ENCODE results near the gene CEP128. TPM values are rescaled to one million over a fixed set of nuclear protein-coding genes. Genes with fewer than 3 reads are reported as not detected.

Gene CEP128
- total and polyA plus RNA-seq, 2 experiments from 2014 or later: 7.6 to 17.6 TPM

DNA sequence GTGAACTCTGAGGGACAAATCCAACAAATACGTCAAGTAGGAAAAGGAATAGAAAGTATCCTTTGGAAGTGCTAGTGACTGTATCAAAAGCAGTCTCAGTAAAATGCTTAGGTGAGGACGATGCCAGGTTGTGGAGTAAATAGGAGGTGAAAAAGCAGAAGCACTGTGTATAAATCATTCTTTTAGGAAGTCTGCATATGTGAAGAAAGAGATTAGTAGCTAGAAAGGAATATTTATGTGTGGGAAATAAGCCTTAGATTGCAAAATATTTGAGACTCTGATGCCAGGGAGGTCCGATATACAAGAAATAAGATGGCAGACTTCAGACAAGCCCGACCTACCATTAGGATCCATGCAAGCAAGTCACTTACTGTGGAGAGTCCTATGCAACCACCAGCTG lies 7.9 kb downstream of the CEP128 start:
- no peaks in the 10 kb centered on the region for H3F3A ChIP-seq (replicated peaks; ENCODE audit: low read depth)
- H3K4me1 ChIP-seq (ENCODE audit: insufficient read depth): no peaks in the 10 kb centered on the region
- H3K4me3 ChIP-seq: no peak overlapping the region
- H3K27ac ChIP-seq (ENCODE audit: low read depth): no peak overlapping the region
- Mint-ChIP-seq H3K4me1 (no peaks in the 10 kb centered on the region; the same call in 1 of the 3 replicates), H3K4me3 (no peak overlapping the region), H3K27me3 (ENCODE audit: insufficient read depth, low read depth, poor library complexity) (no peaks in the 10 kb centered on the region), H3K36me3 (ENCODE audit: low read depth) (no peaks in the 10 kb centered on the region; the same call in 2 of the 3 replicates), H3K9me3 (no peaks in the 10 kb centered on the region), H3K27ac (no peak overlapping the region)
- no peak for TF ChIP-seq NANOG (IDR thresholded peaks at IDR 0.05; ENCODE audit: borderline replicate concordance)
- no peak for DNase-seq (ENCODE audit: low spot score)
- H2AFZ ChIP-seq: no peak overlapping the region
- ATAC-seq: no peak
- no peaks in the 10 kb centered on the region for H3K36me3 ChIP-seq (ENCODE audit: insufficient read depth)
- H3K9me2 ChIP-seq (ENCODE audit: insufficient read depth): no peaks in the 10 kb centered on the region
- no peak overlapping the region for H3K4me2 ChIP-seq
- peaks cover 14% of the 10 kb centered on the region for H3K79me2 ChIP-seq (replicated peaks; ENCODE audit: insufficient read depth)
- H4K20me1 ChIP-seq (replicated peaks; ENCODE audit: insufficient read depth): no peaks in the 10 kb centered on the region; the same call in 1 of the 2 replicates
- H3K27me3 ChIP-seq (ENCODE audit: insufficient read depth): no peaks in the 10 kb centered on the region

DNA sequence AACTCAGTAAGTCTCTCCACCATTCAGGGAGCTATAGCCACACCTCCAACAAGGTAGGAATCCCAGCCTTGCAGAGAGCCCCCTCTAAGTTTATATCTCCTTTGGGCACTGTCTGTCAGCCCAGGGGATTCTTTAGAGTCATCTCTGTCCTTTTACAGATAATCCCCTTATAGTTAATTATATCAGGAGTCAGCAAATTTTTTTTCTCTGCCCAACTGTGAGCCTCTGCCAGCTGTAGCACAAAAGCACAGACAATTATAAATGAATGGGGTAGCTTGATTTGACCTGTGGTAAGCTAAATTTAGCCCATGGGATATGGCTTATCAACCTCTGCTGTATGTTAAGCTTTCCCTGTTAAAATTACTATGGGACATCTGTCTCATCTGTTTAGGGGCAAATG lies 8.3 kb downstream of the CEP128 start:
- H3F3A ChIP-seq (replicated peaks; ENCODE audit: low read depth): no peaks in the 10 kb centered on the region
- no peak for DNase-seq (ENCODE audit: low spot score)
- H3K27ac ChIP-seq (ENCODE audit: low read depth): no peak overlapping the region
- Mint-ChIP-seq H3K27me3 (ENCODE audit: insufficient read depth, low read depth, poor library complexity) (no peaks in the 10 kb centered on the region), H3K36me3 (ENCODE audit: low read depth) (no peaks in the 10 kb centered on the region; the same call in 2 of the 3 replicates), H3K4me1 (no peaks in the 10 kb centered on the region; the same call in 1 of the 3 replicates), H3K9me3 (no peaks in the 10 kb centered on the region), H3K27ac (no peak overlapping the region), H3K4me3 (no peak overlapping the region)
- no peaks in the 10 kb centered on the region for H3K36me3 ChIP-seq (ENCODE audit: insufficient read depth)
- H3K27me3 ChIP-seq (ENCODE audit: insufficient read depth): no peaks in the 10 kb centered on the region
- no peak overlapping the region for H2AFZ ChIP-seq
- no peaks in the 10 kb centered on the region for H3K9me2 ChIP-seq (ENCODE audit: insufficient read depth)
- H3K4me1 ChIP-seq (ENCODE audit: insufficient read depth): no peaks in the 10 kb centered on the region
- H3K79me2 ChIP-seq (replicated peaks; ENCODE audit: insufficient read depth): peaks cover 18% of the 10 kb centered on the region
- no peak for ATAC-seq
- H4K20me1 ChIP-seq (replicated peaks; ENCODE audit: insufficient read depth): no peaks in the 10 kb centered on the region; the same call in 1 of the 2 replicates
- no peak overlapping the region for H3K4me2 ChIP-seq
- H3K4me3 ChIP-seq: no peak overlapping the region
- TF ChIP-seq ZNF331 (CRISPR knock-in tag; IDR thresholded peaks at IDR 0.05; ENCODE audit: low read depth): no peak
- TF ChIP-seq, protein P1, sequence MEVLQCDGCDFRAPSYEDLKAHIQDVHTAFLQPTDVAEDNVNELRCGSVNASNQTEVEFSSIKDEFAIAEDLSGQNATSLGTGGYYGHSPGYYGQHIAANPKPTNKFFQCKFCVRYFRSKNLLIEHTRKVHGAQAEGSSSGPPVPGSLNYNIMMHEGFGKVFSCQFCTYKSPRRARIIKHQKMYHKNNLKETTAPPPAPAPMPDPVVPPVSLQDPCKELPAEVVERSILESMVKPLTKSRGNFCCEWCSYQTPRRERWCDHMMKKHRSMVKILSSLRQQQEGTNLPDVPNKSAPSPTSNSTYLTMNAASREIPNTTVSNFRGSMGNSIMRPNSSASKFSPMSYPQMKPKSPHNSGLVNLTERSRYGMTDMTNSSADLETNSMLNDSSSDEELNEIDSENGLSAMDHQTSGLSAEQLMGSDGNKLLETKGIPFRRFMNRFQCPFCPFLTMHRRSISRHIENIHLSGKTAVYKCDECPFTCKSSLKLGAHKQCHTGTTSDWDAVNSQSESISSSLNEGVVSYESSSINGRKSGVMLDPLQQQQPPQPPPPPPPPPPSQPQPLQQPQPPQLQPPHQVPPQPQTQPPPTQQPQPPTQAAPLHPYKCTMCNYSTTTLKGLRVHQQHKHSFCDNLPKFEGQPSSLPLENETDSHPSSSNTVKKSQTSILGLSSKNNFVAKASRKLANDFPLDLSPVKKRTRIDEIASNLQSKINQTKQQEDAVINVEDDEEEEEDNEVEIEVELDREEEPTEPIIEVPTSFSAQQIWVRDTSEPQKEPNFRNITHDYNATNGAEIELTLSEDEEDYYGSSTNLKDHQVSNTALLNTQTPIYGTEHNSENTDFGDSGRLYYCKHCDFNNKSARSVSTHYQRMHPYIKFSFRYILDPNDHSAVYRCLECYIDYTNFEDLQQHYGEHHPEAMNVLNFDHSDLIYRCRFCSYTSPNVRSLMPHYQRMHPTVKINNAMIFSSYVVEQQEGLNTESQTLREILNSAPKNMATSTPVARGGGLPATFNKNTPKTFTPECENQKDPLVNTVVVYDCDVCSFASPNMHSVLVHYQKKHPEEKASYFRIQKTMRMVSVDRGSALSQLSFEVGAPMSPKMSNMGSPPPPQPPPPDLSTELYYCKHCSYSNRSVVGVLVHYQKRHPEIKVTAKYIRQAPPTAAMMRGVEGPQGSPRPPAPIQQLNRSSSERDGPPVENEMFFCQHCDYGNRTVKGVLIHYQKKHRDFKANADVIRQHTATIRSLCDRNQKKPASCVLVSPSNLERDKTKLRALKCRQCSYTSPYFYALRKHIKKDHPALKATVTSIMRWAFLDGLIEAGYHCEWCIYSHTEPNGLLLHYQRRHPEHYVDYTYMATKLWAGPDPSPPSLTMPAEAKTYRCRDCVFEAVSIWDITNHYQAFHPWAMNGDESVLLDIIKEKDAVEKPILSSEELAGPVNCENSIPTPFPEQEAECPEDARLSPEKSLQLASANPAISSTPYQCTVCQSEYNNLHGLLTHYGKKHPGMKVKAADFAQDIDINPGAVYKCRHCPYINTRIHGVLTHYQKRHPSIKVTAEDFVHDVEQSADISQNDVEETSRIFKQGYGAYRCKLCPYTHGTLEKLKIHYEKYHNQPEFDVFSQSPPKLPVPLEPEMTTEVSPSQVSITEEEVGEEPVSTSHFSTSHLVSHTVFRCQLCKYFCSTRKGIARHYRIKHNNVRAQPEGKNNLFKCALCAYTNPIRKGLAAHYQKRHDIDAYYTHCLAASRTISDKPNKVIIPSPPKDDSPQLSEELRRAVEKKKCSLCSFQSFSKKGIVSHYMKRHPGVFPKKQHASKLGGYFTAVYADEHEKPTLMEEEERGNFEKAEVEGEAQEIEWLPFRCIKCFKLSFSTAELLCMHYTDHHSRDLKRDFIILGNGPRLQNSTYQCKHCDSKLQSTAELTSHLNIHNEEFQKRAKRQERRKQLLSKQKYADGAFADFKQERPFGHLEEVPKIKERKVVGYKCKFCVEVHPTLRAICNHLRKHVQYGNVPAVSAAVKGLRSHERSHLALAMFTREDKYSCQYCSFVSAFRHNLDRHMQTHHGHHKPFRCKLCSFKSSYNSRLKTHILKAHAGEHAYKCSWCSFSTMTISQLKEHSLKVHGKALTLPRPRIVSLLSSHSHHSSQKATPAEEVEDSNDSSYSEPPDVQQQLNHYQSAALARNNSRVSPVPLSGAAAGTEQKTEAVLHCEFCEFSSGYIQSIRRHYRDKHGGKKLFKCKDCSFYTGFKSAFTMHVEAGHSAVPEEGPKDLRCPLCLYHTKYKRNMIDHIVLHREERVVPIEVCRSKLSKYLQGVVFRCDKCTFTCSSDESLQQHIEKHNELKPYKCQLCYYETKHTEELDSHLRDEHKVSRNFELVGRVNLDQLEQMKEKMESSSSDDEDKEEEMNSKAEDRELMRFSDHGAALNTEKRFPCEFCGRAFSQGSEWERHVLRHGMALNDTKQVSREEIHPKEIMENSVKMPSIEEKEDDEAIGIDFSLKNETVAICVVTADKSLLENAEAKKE (CRISPR knock-in tag; IDR thresholded peaks at IDR 0.05): no peak
- TF ChIP-seq NANOG (IDR thresholded peaks at IDR 0.05; ENCODE audit: borderline replicate concordance): no peak
- TF ChIP-seq, protein P2, sequence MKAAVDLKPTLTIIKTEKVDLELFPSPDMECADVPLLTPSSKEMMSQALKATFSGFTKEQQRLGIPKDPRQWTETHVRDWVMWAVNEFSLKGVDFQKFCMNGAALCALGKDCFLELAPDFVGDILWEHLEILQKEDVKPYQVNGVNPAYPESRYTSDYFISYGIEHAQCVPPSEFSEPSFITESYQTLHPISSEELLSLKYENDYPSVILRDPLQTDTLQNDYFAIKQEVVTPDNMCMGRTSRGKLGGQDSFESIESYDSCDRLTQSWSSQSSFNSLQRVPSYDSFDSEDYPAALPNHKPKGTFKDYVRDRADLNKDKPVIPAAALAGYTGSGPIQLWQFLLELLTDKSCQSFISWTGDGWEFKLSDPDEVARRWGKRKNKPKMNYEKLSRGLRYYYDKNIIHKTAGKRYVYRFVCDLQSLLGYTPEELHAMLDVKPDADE (IDR thresholded peaks at IDR 0.05): no peak
- no peak for TF ChIP-seq EZH2phosphoT487 (IDR thresholded peaks at IDR 0.05; ENCODE audit: unreplicated experiment)
- no peak for TF ChIP-seq STAT1 (IDR thresholded peaks at IDR 0.05; ENCODE audit: unreplicated experiment)
- TF ChIP-seq, protein P3, sequence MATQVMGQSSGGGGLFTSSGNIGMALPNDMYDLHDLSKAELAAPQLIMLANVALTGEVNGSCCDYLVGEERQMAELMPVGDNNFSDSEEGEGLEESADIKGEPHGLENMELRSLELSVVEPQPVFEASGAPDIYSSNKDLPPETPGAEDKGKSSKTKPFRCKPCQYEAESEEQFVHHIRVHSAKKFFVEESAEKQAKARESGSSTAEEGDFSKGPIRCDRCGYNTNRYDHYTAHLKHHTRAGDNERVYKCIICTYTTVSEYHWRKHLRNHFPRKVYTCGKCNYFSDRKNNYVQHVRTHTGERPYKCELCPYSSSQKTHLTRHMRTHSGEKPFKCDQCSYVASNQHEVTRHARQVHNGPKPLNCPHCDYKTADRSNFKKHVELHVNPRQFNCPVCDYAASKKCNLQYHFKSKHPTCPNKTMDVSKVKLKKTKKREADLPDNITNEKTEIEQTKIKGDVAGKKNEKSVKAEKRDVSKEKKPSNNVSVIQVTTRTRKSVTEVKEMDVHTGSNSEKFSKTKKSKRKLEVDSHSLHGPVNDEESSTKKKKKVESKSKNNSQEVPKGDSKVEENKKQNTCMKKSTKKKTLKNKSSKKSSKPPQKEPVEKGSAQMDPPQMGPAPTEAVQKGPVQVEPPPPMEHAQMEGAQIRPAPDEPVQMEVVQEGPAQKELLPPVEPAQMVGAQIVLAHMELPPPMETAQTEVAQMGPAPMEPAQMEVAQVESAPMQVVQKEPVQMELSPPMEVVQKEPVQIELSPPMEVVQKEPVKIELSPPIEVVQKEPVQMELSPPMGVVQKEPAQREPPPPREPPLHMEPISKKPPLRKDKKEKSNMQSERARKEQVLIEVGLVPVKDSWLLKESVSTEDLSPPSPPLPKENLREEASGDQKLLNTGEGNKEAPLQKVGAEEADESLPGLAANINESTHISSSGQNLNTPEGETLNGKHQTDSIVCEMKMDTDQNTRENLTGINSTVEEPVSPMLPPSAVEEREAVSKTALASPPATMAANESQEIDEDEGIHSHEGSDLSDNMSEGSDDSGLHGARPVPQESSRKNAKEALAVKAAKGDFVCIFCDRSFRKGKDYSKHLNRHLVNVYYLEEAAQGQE (IDR thresholded peaks at IDR 0.05; ENCODE audit: unreplicated experiment): no peak
- TF ChIP-seq JUNB (IDR thresholded peaks at IDR 0.05; ENCODE audit: unreplicated experiment): no peak
- TF ChIP-seq, protein P4, sequence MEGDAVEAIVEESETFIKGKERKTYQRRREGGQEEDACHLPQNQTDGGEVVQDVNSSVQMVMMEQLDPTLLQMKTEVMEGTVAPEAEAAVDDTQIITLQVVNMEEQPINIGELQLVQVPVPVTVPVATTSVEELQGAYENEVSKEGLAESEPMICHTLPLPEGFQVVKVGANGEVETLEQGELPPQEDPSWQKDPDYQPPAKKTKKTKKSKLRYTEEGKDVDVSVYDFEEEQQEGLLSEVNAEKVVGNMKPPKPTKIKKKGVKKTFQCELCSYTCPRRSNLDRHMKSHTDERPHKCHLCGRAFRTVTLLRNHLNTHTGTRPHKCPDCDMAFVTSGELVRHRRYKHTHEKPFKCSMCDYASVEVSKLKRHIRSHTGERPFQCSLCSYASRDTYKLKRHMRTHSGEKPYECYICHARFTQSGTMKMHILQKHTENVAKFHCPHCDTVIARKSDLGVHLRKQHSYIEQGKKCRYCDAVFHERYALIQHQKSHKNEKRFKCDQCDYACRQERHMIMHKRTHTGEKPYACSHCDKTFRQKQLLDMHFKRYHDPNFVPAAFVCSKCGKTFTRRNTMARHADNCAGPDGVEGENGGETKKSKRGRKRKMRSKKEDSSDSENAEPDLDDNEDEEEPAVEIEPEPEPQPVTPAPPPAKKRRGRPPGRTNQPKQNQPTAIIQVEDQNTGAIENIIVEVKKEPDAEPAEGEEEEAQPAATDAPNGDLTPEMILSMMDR (conservative IDR thresholded peaks at IDR 0.05; ENCODE audit: low read depth in 2 of 2): no peak
- TF ChIP-seq POLR2AphosphoS5 (IDR thresholded peaks at IDR 0.05; ENCODE audit: low read depth): no peak
